22Rv1 (cell line): Measurements from ENCODE around the gene LTA.

Experiments
- ZFX ChIP-seq: fragments of 450-650 bp; IDR thresholded peaks from 2 replicates; pipeline ENCODE4 v1.6.1; 2017; ENCODE audit warnings: antibody characterized with exemption, borderline replicate concordance
- TF ChIP-seq, protein P1 (sequence below): fragments of 450-650 bp; IDR thresholded peaks from 2 replicates; pipeline ENCODE4 v1.5.1; 2017; ENCODE audit warnings: mild to moderate bottlenecking

DNA sequence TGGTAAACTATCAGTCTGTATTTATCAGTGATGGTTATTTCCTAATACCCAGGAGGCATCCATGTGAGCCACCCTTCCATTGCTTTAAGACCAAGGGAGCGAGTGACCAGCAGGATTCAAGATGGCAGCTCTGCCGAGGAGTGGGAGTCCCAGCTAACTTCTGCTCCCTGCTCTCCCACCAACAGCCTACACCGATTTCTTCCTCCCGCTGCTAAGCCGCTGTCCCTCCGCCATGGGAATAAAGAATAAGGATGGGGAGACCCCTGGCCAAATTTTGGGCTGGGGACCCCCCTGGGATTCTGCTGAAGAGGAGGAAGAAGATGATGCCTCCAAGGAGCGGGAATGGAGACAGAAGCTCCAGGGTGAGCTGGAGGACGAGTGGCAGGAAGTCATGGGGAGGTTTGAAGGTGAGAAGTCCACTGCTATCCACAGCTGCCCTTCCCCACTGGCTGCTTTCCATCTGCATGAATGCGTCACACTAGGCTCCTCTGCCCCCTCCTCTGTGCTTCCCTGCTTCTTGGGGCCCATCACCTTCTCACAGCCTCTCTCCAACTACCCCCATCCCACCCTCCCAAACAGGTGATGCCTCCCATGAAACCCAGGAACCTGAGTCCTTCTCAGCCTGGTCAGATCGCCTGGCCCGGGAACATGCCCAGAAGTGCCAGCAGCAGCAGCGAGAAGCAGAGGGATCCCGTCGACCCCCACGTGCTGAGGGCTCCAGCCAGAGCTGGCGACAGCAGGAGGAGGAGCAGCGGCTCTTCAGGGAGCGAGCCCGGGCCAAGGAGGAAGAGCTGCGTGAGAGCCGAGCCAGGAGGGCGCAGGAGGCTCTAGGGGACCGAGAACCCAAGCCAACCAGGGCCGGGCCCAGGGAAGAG, 14.4 kb upstream of the LTA start:
- TF ChIP-seq, protein P1, sequence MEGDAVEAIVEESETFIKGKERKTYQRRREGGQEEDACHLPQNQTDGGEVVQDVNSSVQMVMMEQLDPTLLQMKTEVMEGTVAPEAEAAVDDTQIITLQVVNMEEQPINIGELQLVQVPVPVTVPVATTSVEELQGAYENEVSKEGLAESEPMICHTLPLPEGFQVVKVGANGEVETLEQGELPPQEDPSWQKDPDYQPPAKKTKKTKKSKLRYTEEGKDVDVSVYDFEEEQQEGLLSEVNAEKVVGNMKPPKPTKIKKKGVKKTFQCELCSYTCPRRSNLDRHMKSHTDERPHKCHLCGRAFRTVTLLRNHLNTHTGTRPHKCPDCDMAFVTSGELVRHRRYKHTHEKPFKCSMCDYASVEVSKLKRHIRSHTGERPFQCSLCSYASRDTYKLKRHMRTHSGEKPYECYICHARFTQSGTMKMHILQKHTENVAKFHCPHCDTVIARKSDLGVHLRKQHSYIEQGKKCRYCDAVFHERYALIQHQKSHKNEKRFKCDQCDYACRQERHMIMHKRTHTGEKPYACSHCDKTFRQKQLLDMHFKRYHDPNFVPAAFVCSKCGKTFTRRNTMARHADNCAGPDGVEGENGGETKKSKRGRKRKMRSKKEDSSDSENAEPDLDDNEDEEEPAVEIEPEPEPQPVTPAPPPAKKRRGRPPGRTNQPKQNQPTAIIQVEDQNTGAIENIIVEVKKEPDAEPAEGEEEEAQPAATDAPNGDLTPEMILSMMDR = no peak
- TF ChIP-seq ZFX = no peak
